Measurements from ENCODE around the gene HDGFL3. TPM values are rescaled to one million over a fixed set of nuclear protein-coding genes. Genes with fewer than 3 reads are reported as not detected.

Gene HDGFL3
- total and polyA plus RNA-seq, 8 donors: 29.0 to 112 (median 100) TPM

- no peak for ATAC-seq
- H3K27me3 ChIP-seq: peaks cover 5 to 39% of the 10 kb centered on the region in 2 donors
- H3K27ac ChIP-seq: peak overlapping the region in 1 of 2 donors; percentile 88
- H3K4me3 ChIP-seq: peak overlapping the region; percentile 71 to 84
- H3K36me3 ChIP-seq: peaks cover 0 to 3% of the 10 kb centered on the region in 2 donors
- DNase-seq: peak in 2 of 4 donors; percentile 15 to 39
- peaks cover 0 to 15% of the 10 kb centered on the region in 2 donors for H3K4me1 ChIP-seq
- TF ChIP-seq, protein P1, sequence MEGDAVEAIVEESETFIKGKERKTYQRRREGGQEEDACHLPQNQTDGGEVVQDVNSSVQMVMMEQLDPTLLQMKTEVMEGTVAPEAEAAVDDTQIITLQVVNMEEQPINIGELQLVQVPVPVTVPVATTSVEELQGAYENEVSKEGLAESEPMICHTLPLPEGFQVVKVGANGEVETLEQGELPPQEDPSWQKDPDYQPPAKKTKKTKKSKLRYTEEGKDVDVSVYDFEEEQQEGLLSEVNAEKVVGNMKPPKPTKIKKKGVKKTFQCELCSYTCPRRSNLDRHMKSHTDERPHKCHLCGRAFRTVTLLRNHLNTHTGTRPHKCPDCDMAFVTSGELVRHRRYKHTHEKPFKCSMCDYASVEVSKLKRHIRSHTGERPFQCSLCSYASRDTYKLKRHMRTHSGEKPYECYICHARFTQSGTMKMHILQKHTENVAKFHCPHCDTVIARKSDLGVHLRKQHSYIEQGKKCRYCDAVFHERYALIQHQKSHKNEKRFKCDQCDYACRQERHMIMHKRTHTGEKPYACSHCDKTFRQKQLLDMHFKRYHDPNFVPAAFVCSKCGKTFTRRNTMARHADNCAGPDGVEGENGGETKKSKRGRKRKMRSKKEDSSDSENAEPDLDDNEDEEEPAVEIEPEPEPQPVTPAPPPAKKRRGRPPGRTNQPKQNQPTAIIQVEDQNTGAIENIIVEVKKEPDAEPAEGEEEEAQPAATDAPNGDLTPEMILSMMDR (IDR thresholded peaks at IDR 0.05): no peak
- intact Hi-C loops (cut with DNase I): no loop called here
- H3K9me3 ChIP-seq: no peaks in the 10 kb centered on the region
Measured at GRCh38 chr15:83205725-83206324, 1.8 kb downstream of the HDGFL3 start.

- TF ChIP-seq, protein P1 (IDR thresholded peaks at IDR 0.05): no peak
- H3K36me3 ChIP-seq: peaks cover 0 to 3% of the 10 kb centered on the region in 2 donors
- intact Hi-C loops (cut with DNase I): no loop called here
- H3K9me3 ChIP-seq: no peaks in the 10 kb centered on the region
- DNase-seq (no peak), ATAC-seq (no peak)
- H3K4me3 ChIP-seq: no peak overlapping the region
- no peak overlapping the region for H3K27ac ChIP-seq
- peaks cover 0 to 15% of the 10 kb centered on the region in 2 donors for H3K4me1 ChIP-seq
- peaks cover 5 to 35% of the 10 kb centered on the region in 2 donors for H3K27me3 ChIP-seq
Measured at GRCh38 chr15:83204697-83205096, 2.9 kb downstream of the HDGFL3 start.

- Histone ChIP-seq H3K27ac (no peak overlapping the region), H3K9me3 (no peaks in the 10 kb centered on the region), H3K36me3 (peaks cover 0 to 3% of the 10 kb centered on the region in 2 donors), H3K27me3 (peaks cover under 1 to 23% of the 10 kb centered on the region in 2 donors), H3K4me1 (peaks cover 0 to 15% of the 10 kb centered on the region in 2 donors), H3K4me3 (no peak overlapping the region)
- intact Hi-C loops (cut with DNase I): no loop called here
- TF ChIP-seq, protein P1 (IDR thresholded peaks at IDR 0.05): no peak
- ATAC-seq (no peak), DNase-seq (no peak)
Measured at GRCh38 chr15:83203543-83203942, 4.1 kb downstream of the HDGFL3 start.

DNA sequence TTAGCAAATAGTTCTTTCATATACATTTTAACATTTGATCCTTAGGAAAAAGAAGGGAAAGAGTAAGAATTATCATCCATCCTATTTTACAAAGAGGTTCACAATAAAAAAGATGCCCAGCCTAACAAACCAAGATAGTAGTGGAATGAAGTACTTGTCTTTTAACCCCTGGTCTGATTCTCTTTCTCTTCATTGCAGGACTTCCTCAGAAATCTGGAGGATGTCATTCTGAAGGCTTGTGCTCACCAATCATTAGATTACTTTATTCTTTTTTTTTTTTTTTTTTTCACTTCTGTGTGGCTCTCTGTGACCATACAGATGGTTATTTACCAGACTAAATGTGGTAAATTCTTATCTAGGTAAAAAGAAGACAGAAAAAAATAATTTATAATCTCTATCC lies 7.0 kb downstream of the HDGFL3 start:
- TF ChIP-seq, protein P1 (IDR thresholded peaks at IDR 0.05): no peak
- DNase-seq (no peak), ATAC-seq (no peak)
- intact Hi-C loops (cut with DNase I): no loop called here
- no peak overlapping the region for H3K27ac ChIP-seq
- no peaks in the 10 kb centered on the region for H3K9me3 ChIP-seq
- peaks cover 0 to 3% of the 10 kb centered on the region in 2 donors for H3K36me3 ChIP-seq
- H3K4me3 ChIP-seq: no peak overlapping the region
- H3K27me3 ChIP-seq: no peaks in the 10 kb centered on the region
- H3K4me1 ChIP-seq: peaks cover 0 to 9% of the 10 kb centered on the region in 2 donors

GRCh38 chr15:83200162-83200561 lies 7.5 kb downstream of the HDGFL3 start:
- ATAC-seq (no peak), DNase-seq (no peak)
- Histone ChIP-seq H3K9me3 (no peaks in the 10 kb centered on the region), H3K36me3 (peaks cover 0 to 3% of the 10 kb centered on the region in 2 donors), H3K4me3 (no peak overlapping the region), H3K4me1 (peaks cover 0 to 9% of the 10 kb centered on the region in 2 donors), H3K27ac (no peak overlapping the region), H3K27me3 (no peaks in the 10 kb centered on the region)
- intact Hi-C loops (cut with DNase I): no loop called here
- TF ChIP-seq, protein P1 (IDR thresholded peaks at IDR 0.05): no peak
